ENCODE measurements around the gene FLOT1.

The FLOT1 gene

GRCh38 chr6:30742316-30743098, at the start of gene FLOT1:
Gene FLOT1 (minus strand): TSS chr6:30742687. CDS start chr6:30742189, 498 bp downstream.
- peak; percentile 99 for DNase-seq

- no peak for DNase-seq
Observed at GRCh38 chr6:30790724-30791383, 48.4 kb upstream of the FLOT1 start.

GRCh38 chr6:30789606-30790005, 47.1 kb upstream of the FLOT1 start:
- DNase-seq = no peak

- DNase-seq = no peak
Observed at GRCh38 chr6:30787954-30788353, 45.5 kb upstream of the FLOT1 start.

- DNase-seq = no peak
Observed at GRCh38 chr6:30782425-30783014, 40.0 kb upstream of the FLOT1 start.

- no peak for DNase-seq
Observed at GRCh38 chr6:30781743-30782424, 39.4 kb upstream of the FLOT1 start.

GRCh38 chr6:30781395-30781742, 38.9 kb upstream of the FLOT1 start:
- DNase-seq = no peak

GRCh38 chr6:30780642-30780920, 38.1 kb upstream of the FLOT1 start:
- no peak for DNase-seq

- DNase-seq = no peak
Observed at GRCh38 chr6:30779850-30780641, 37.6 kb upstream of the FLOT1 start.

GRCh38 chr6:30778001-30778635, 35.6 kb upstream of the FLOT1 start:
- DNase-seq = no peak

- DNase-seq = no peak
Observed at GRCh38 chr6:30777155-30777485, 34.6 kb upstream of the FLOT1 start.

- DNase-seq = no peak
Observed at GRCh38 chr6:30776390-30777154, 34.1 kb upstream of the FLOT1 start.

- DNase-seq = no peak
Observed at GRCh38 chr6:30775104-30775503, 32.6 kb upstream of the FLOT1 start.

- no peak for DNase-seq
Observed at GRCh38 chr6:30774701-30775100, 32.2 kb upstream of the FLOT1 start.

GRCh38 chr6:30770592-30770991, 28.1 kb upstream of the FLOT1 start:
- DNase-seq = no peak

- peak; percentile 57 for DNase-seq
Observed at GRCh38 chr6:30769853-30770524, 27.5 kb upstream of the FLOT1 start.

GRCh38 chr6:30769088-30769852, 26.8 kb upstream of the FLOT1 start:
- DNase-seq = peak; percentile 82

- no peak for DNase-seq
Observed at GRCh38 chr6:30768634-30769087, 26.2 kb upstream of the FLOT1 start.

GRCh38 chr6:30767944-30768301, 25.4 kb upstream of the FLOT1 start:
- no peak for DNase-seq

- peak; percentile 58 for DNase-seq
Observed at GRCh38 chr6:30767158-30767943, 24.9 kb upstream of the FLOT1 start.
